Keratinocyte (primary cell): ENCODE measurements around the gene WDFY2. TPM values are rescaled to one million over a fixed set of nuclear protein-coding genes. Genes with fewer than 3 reads are reported as not detected.

ENCODE experiments used
- DNase-seq: peaks from one replicate; pipeline ENCODE4 v3.0.0-alpha.2; 2011; ENCODE audit warnings: low read depth, missing footprints, low spot score
- FAIRE-seq: peaks from 2 replicates; lab custom pipeline; 2011; peaks lifted over from hg19 to GRCh38; lab: Jason Lieb, UNC
- H2AFZ ChIP-seq: 2 replicates; pipeline ENCODE4 v1.6.0; 2012; ENCODE audit warnings: low read length, control low read depth, inconsistent platforms; ENCODE audit not compliant: control insufficient read depth
- H3K27ac ChIP-seq: 2 replicates; pipeline ENCODE4 v1.5.1; 2011; ENCODE audit warnings: low read length; ENCODE audit not compliant: control insufficient read depth, insufficient read depth
- H3K27me3 ChIP-seq: 3 replicates; pipeline ENCODE4 v1.6.0; 2011; ENCODE audit warnings: low read length; ENCODE audit not compliant: control insufficient read depth, insufficient read depth; ENCODE audit errors: extremely low read depth
- H3K36me3 ChIP-seq, 2 experiments: 2 replicates in 1 of 2; 3 replicates in 1 of 2; pipeline ENCODE4 v1.5.1; 2011; ENCODE audit warnings: low read length in 2 of 2, mild to moderate bottlenecking in 1 of 2; ENCODE audit not compliant: control insufficient read depth in 2 of 2, insufficient read depth in 2 of 2; ENCODE audit errors: extremely low read depth in 1 of 2
- H3K4me1 ChIP-seq: 3 replicates; pipeline ENCODE4 v1.5.1; 2011; ENCODE audit warnings: low read length; ENCODE audit not compliant: control insufficient read depth, insufficient read depth; ENCODE audit errors: extremely low read depth
- H3K4me2 ChIP-seq: 3 replicates; pipeline ENCODE4 v1.6.0; 2011; ENCODE audit warnings: low read depth, low read length; ENCODE audit not compliant: control insufficient read depth, insufficient read depth; ENCODE audit errors: extremely low read depth
- H3K4me3 ChIP-seq, 3 experiments: fragments of 200-600 bp in 1 of 3; sonication (generic) in 1 of 3; 2 replicates in 2 of 3; 3 replicates in 1 of 3; pipeline ENCODE4 v1.5.1; 2011 to 2016; ENCODE audit warnings: low read length in 3 of 3, mild to moderate bottlenecking in 3 of 3, control low read depth in 2 of 3, inconsistent platforms in 1 of 3, low read depth in 1 of 3, mixed read lengths in 1 of 3, mixed run types in 1 of 3, moderate library complexity in 1 of 3; ENCODE audit not compliant: control insufficient read depth in 2 of 3, insufficient read depth in 2 of 3; ENCODE audit errors: extremely low read depth in 1 of 3
- H3K79me2 ChIP-seq: 2 replicates; pipeline ENCODE4 v1.6.0; 2012; ENCODE audit warnings: low read length; ENCODE audit not compliant: control insufficient read depth, insufficient read depth
- H3K9ac ChIP-seq: 3 replicates; pipeline ENCODE4 v1.6.0; 2011; ENCODE audit warnings: low read length; ENCODE audit not compliant: control insufficient read depth, insufficient read depth; ENCODE audit errors: extremely low read depth
- H3K9me1 ChIP-seq: 3 replicates; pipeline ENCODE4 v1.6.0; 2011; ENCODE audit warnings: low read length; ENCODE audit not compliant: control insufficient read depth, insufficient read depth; ENCODE audit errors: extremely low read depth
- H3K9me3 ChIP-seq: 2 replicates; pipeline ENCODE4 v1.5.1; 2012; ENCODE audit warnings: low read depth, low read length; ENCODE audit not compliant: control insufficient read depth
- H4K20me1 ChIP-seq: 3 replicates; pipeline ENCODE4 v1.6.0; 2011; ENCODE audit warnings: low read length; ENCODE audit not compliant: control insufficient read depth, insufficient read depth; ENCODE audit errors: extremely low read depth
- EZH2 ChIP-seq: IDR thresholded peaks from one replicate; pipeline ENCODE4 v1.6.1; 2012; ENCODE audit warnings: inconsistent platforms, mild to moderate bottlenecking, low read length, moderate library complexity
- dilution Hi-C: fragments of 300-500 bp; cut with MboI; formaldehyde crosslinking; loops from one replicate; pipeline ENCODE4 v1.7.0; 2020; ENCODE audit warnings: low sequenced_read_pairs; ENCODE audit not compliant: extremely low pct_ligation_motif_present
- polyA plus RNA-seq, 5 experiments: library from polyadenylated mRNA; depleted of rRNA in 3 of 5; stranded (reverse) in 3 of 5; stranded (forward) in 1 of 5; unstranded in 1 of 5; fragments of >200 nt; gene quantifications; 1 replicate in 1 of 5; 2 replicates in 3 of 5; 3 replicates in 1 of 5; pipeline versions ENCODE4 v1.2.1 to v1.2.3, GENCODE V29; 2011 to 2012; ENCODE audit warnings: missing spikeins in 2 of 5, low read depth in 1 of 5, low replicate concordance in 1 of 5
- TF ChIP-seq, protein P1 (sequence below), 3 experiments: IDR thresholded peaks in 1 of 3; conservative IDR thresholded peaks in 1 of 3; optimal IDR thresholded peaks in 1 of 3; 2 replicates in 2 of 3; 3 replicates in 1 of 3; pipeline versions ENCODE3 to v1.5.1; 2011; ENCODE audit warnings: low read length in 3 of 3, mild to moderate bottlenecking in 3 of 3, moderate library complexity in 2 of 3, control low read depth in 1 of 3, inconsistent platforms in 1 of 3; ENCODE audit not compliant: insufficient read depth in 2 of 3; ENCODE audit errors: extremely low read depth in 1 of 3

WDFY2 gene
- polyA plus RNA-seq, 1 donor (not counting 4 experiments of a cell fraction or from before 2014, with no cell fraction given) = 18.6 TPM

DNA sequence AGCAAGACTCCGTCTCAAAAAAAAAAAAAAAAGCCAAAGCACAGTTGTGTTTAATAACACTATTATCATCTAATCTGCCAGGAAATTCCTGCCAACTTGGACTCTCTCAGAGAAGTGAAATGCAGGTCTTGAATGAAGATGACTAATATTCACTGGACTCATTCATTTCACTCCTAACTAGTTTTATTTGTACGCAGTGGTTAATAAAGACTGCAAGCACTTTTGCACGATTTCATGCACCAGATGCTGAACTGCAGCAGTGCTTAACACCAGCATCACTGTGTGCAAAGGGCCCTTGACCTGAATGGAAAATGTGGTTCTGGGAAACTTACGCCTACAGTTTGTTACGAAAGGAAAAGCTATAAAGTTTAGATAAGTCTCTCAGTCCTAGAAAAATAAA is 156.4 kb downstream of the WDFY2 start:
- H3K79me2 ChIP-seq = peaks cover 7% of the 10 kb centered on the region
- no peaks in the 10 kb centered on the region for H4K20me1 ChIP-seq
- H3K9me1 ChIP-seq = no peaks in the 10 kb centered on the region
- no peak overlapping the region for H3K4me2 ChIP-seq
- H2AFZ ChIP-seq = no peak overlapping the region
- no peak for DNase-seq
- dilution Hi-C loops = no loop called here
- H3K4me3 ChIP-seq = no peak overlapping the region
- TF ChIP-seq EZH2 = no peak
- TF ChIP-seq, protein P1, sequence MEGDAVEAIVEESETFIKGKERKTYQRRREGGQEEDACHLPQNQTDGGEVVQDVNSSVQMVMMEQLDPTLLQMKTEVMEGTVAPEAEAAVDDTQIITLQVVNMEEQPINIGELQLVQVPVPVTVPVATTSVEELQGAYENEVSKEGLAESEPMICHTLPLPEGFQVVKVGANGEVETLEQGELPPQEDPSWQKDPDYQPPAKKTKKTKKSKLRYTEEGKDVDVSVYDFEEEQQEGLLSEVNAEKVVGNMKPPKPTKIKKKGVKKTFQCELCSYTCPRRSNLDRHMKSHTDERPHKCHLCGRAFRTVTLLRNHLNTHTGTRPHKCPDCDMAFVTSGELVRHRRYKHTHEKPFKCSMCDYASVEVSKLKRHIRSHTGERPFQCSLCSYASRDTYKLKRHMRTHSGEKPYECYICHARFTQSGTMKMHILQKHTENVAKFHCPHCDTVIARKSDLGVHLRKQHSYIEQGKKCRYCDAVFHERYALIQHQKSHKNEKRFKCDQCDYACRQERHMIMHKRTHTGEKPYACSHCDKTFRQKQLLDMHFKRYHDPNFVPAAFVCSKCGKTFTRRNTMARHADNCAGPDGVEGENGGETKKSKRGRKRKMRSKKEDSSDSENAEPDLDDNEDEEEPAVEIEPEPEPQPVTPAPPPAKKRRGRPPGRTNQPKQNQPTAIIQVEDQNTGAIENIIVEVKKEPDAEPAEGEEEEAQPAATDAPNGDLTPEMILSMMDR (optimal IDR thresholded peaks at IDR 0.05 in 1 of 3, IDR thresholded peaks at IDR 0.05 in 1 of 3, conservative IDR thresholded peaks at IDR 0.05 in 1 of 3; ENCODE audit: extremely low read depth in 1 of 3, insufficient read depth in 2 of 3, low read length in 3 of 3) = no peak
- no peaks in the 10 kb centered on the region for H3K9me3 ChIP-seq
- peaks cover 20 to 35% of the 10 kb centered on the region in 2 experiments for H3K36me3 ChIP-seq
- no peak for FAIRE-seq
- H3K27ac ChIP-seq = no peak overlapping the region
- H3K9ac ChIP-seq = no peak overlapping the region
- H3K27me3 ChIP-seq = no peaks in the 10 kb centered on the region
- no peaks in the 10 kb centered on the region for H3K4me1 ChIP-seq

DNA sequence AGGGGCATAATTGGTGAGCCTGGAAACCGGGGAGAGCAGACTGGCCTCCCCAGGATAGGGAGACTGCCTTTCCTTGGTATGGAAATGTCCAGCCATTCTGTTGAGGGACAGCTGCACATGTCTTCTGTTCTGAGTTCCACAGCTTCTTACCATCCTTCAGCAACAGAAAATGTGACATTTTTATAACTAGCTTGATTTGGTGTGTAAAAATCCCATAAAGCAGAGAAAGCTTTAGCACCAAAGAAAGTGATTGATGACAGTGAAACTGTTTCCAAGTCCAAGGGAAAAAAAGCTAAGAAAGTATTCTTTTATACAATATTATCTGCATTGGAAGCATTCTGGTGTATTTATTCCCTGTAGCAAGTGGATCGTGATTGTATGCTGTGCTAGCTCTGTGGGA is 157.8 kb downstream of the WDFY2 start:
- peaks cover 5% of the 10 kb centered on the region for H3K79me2 ChIP-seq
- no peak overlapping the region for H3K27ac ChIP-seq
- H3K4me1 ChIP-seq = no peaks in the 10 kb centered on the region
- TF ChIP-seq, protein P1 (optimal IDR thresholded peaks at IDR 0.05 in 1 of 3, IDR thresholded peaks at IDR 0.05 in 1 of 3, conservative IDR thresholded peaks at IDR 0.05 in 1 of 3; ENCODE audit: extremely low read depth in 1 of 3, insufficient read depth in 2 of 3, low read length in 3 of 3) = no peak
- TF ChIP-seq EZH2 = no peak
- H3K9me1 ChIP-seq = no peaks in the 10 kb centered on the region
- no peaks in the 10 kb centered on the region for H3K9me3 ChIP-seq
- no peak overlapping the region for H3K4me3 ChIP-seq
- H4K20me1 ChIP-seq = no peaks in the 10 kb centered on the region
- DNase-seq (no peak), FAIRE-seq (no peak)
- H3K27me3 ChIP-seq = no peaks in the 10 kb centered on the region
- no peak overlapping the region for H3K4me2 ChIP-seq
- no peak overlapping the region for H2AFZ ChIP-seq
- no peak overlapping the region for H3K9ac ChIP-seq
- dilution Hi-C loops = no loop called here
- peaks cover 19 to 35% of the 10 kb centered on the region in 2 experiments for H3K36me3 ChIP-seq
